K562 (cell line): ENCODE data around the gene RAE1. TPM values are rescaled to one million over a fixed set of nuclear protein-coding genes. Genes with fewer than 3 reads are reported as not detected.

Experiments used
- BCOR ChIP-seq: fragments of 450-650 bp; IDR thresholded peaks from 2 replicates; pipeline ENCODE4 v1.6.1; 2016
- CBX1 ChIP-seq: sonication (generic); IDR thresholded peaks from 2 replicates; pipeline ENCODE4 v1.6.1; 2016; ENCODE audit warnings: antibody characterized with exemption, low read depth, mild to moderate bottlenecking
- CTBP1 ChIP-seq: fragments of 450-650 bp; IDR thresholded peaks from 2 replicates; pipeline ENCODE4 v1.6.1; 2016; ENCODE audit warnings: borderline replicate concordance
- EWSR1 ChIP-seq: fragments of 450-650 bp; IDR thresholded peaks from 2 replicates; pipeline ENCODE4 v1.6.1; 2018; ENCODE audit warnings: borderline replicate concordance, mild to moderate bottlenecking, low read depth, moderate library complexity; ENCODE audit not compliant: partially characterized antibody
- FOXA1 ChIP-seq: fragments of 450-650 bp; IDR thresholded peaks from 2 replicates; pipeline ENCODE4 v1.6.1; 2016; ENCODE audit warnings: mild to moderate bottlenecking, borderline replicate concordance
- KLF1 ChIP-seq: fragments of 450-650 bp; IDR thresholded peaks from 2 replicates; pipeline ENCODE4 v1.6.1; 2016; ENCODE audit warnings: missing genetic modification characterization, missing compliant biosample characterization
- MED1 ChIP-seq: sonication (generic); formaldehyde crosslinking; IDR thresholded peaks from 2 replicates; pipeline ENCODE4 v1.8.1; 2023; ENCODE audit warnings: missing genetic modification reagents, borderline replicate concordance
- NFE2L1 ChIP-seq: fragments of 450-650 bp; IDR thresholded peaks from 2 replicates; pipeline ENCODE4 v1.6.1; 2016; ENCODE audit warnings: missing genetic modification characterization, low read depth, mild to moderate bottlenecking, missing compliant biosample characterization, moderate library complexity, borderline replicate concordance
- NR2C2 ChIP-seq, 2 experiments: fragments of 200-800 bp in 1 of 2; sonication (Bioruptor generic) in 1 of 2; sonication (generic) in 1 of 2; formaldehyde crosslinking in 1 of 2; IDR thresholded peaks; 2 replicates each; pipeline versions ENCODE4 v1.6.1 to v1.8.0; 2016 to 2022; ENCODE audit warnings: mild to moderate bottlenecking in 1 of 2, missing compliant biosample characterization in 1 of 2, missing genetic modification characterization in 1 of 2, missing genetic modification reagents in 1 of 2
- RBM17 ChIP-seq: fragments of 200-400 bp; formaldehyde crosslinking; IDR thresholded peaks from 2 replicates; pipeline ENCODE4 v1.6.1; 2017; ENCODE audit warnings: low read depth, mild to moderate bottlenecking, low read length, borderline replicate concordance
- RBM34 ChIP-seq: fragments of 200-400 bp; formaldehyde crosslinking; IDR thresholded peaks from 2 replicates; pipeline ENCODE4 v1.6.1; 2018; ENCODE audit warnings: low read length, borderline replicate concordance; ENCODE audit not compliant: insufficient read depth
- RBM39 ChIP-seq: fragments of 200-400 bp; formaldehyde crosslinking; optimal IDR thresholded peaks from 2 replicates; pipeline ENCODE3; 2018; ENCODE audit warnings: low read depth, low read length
- SIN3B ChIP-seq: fragments of 450-650 bp; IDR thresholded peaks from 2 replicates; pipeline ENCODE4 v1.6.1; 2017; ENCODE audit warnings: low read depth, mild to moderate bottlenecking, moderate library complexity
- TAL1 ChIP-seq: fragments of 450-650 bp; IDR thresholded peaks from 2 replicates; pipeline ENCODE4 v1.6.1; 2016; ENCODE audit warnings: mild to moderate bottlenecking
- TBL1XR1 ChIP-seq, 2 experiments: IDR thresholded peaks; 2 replicates each; pipeline ENCODE4 v1.6.1; 2012; ENCODE audit warnings: improper control_type of control experiment in 2 of 2, low read length in 2 of 2, mild to moderate bottlenecking in 1 of 2
- ZHX1 ChIP-seq: fragments of 150-350 bp; conservative IDR thresholded peaks from 2 replicates; pipeline ENCODE4 v1.6.1; 2014; ENCODE audit warnings: low read length
- ZNF23 ChIP-seq: fragments of 250-450 bp; sonication (Bioruptor Pico); IDR thresholded peaks from 2 replicates; pipeline ENCODE4 v1.4.0; 2020; ENCODE audit warnings: mild to moderate bottlenecking
- ZNF668 ChIP-seq: fragments of 250-450 bp; sonication (Bioruptor Pico); IDR thresholded peaks from 2 replicates; pipeline ENCODE4 v1.8.0; 2022; ENCODE audit warnings: mild to moderate bottlenecking, inconsistent platforms
- polyA plus RNA-seq, 8 experiments: library from polyadenylated mRNA; depleted of rRNA in 4 of 8; stranded (reverse) in 5 of 8; unstranded in 3 of 8; fragments of >200 nt; fragmentation: Nextera tagmentation in 2 of 8; fragmentation: Illumina TruSeq in 1 of 8; extraction: Ambion mirVana in 2 of 8; extraction: Trizol in 1 of 8; gene quantifications; 2 replicates each; pipeline versions ENCODE4 v1.2.1 to v1.2.3, GENCODE V29; 2011 to 2014; ENCODE audit warnings: inconsistent platforms in 1 of 8, missing spikeins in 1 of 8
- total RNA-seq, 7 experiments: library from RNA; depleted of rRNA in 6 of 7; stranded (reverse); fragments of >200 nt in 6 of 7; fragmentation: Illumina TruSeq in 2 of 7; extraction: Trizol in 2 of 7; gene quantifications; 2 replicates each; pipeline versions ENCODE4 v1.2.1 to v1.2.3, GENCODE V29; 2011 to 2021; ENCODE audit warnings: low replicate concordance in 1 of 7
- TF ChIP-seq, protein P1 (sequence below): fragments of 200-400 bp; formaldehyde crosslinking; IDR thresholded peaks from 2 replicates; pipeline ENCODE4 v1.6.1; 2017; ENCODE audit warnings: mild to moderate bottlenecking, low read depth, low read length, moderate library complexity
- TF ChIP-seq, protein P2 (sequence below): fragments of 450-650 bp; formaldehyde crosslinking; conservative IDR thresholded peaks from 2 replicates; pipeline ENCODE4 v1.4.0; 2022; ENCODE audit warnings: mild to moderate bottlenecking, missing genetic modification characterization
- TF ChIP-seq, protein P3 (sequence below): IDR thresholded peaks from 2 replicates; pipeline ENCODE4 v1.6.1; 2016; ENCODE audit warnings: missing genetic modification characterization, missing compliant biosample characterization

Gene RAE1
- total and polyA plus RNA-seq, 9 of the 15 experiments (the other 6 are each of a cell fraction or from before 2014, with no cell fraction given), result 33.7 to 248 (median 77.7) TPM

- TF ChIP-seq, protein P1, sequence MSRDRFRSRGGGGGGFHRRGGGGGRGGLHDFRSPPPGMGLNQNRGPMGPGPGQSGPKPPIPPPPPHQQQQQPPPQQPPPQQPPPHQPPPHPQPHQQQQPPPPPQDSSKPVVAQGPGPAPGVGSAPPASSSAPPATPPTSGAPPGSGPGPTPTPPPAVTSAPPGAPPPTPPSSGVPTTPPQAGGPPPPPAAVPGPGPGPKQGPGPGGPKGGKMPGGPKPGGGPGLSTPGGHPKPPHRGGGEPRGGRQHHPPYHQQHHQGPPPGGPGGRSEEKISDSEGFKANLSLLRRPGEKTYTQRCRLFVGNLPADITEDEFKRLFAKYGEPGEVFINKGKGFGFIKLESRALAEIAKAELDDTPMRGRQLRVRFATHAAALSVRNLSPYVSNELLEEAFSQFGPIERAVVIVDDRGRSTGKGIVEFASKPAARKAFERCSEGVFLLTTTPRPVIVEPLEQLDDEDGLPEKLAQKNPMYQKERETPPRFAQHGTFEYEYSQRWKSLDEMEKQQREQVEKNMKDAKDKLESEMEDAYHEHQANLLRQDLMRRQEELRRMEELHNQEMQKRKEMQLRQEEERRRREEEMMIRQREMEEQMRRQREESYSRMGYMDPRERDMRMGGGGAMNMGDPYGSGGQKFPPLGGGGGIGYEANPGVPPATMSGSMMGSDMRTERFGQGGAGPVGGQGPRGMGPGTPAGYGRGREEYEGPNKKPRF, result no peak
- TF ChIP-seq RBM17 (no peak), ZNF23 (no peak), ZHX1 (no peak), BCOR (peak; percentile 100), EWSR1 (no peak), TAL1 (peak; percentile 55), NR2C2 (CRISPR knock-in tag; IDR thresholded peaks at IDR 0.05) (no peak), NR2C2 (tag; IDR thresholded peaks at IDR 0.05) (no peak), ZNF668 (CRISPR knock-in tag) (no peak), TBL1XR1 (IDR thresholded peaks at IDR 0.05; ENCODE audit: low read length in 2 of 2) (no peak), CTBP1 (peak; percentile 73), FOXA1 (no peak), NFE2L1 (no peak), MED1 (CRISPR knock-in tag) (no peak), RBM39 (no peak), RBM34 (no peak), CBX1 (peak; percentile 98), SIN3B (no peak), KLF1 (tag) (no peak)
- TF ChIP-seq, protein P2, sequence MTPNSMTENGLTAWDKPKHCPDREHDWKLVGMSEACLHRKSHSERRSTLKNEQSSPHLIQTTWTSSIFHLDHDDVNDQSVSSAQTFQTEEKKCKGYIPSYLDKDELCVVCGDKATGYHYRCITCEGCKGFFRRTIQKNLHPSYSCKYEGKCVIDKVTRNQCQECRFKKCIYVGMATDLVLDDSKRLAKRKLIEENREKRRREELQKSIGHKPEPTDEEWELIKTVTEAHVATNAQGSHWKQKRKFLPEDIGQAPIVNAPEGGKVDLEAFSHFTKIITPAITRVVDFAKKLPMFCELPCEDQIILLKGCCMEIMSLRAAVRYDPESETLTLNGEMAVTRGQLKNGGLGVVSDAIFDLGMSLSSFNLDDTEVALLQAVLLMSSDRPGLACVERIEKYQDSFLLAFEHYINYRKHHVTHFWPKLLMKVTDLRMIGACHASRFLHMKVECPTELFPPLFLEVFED (CRISPR knock-in tag), result no peak
- TF ChIP-seq, protein P3, sequence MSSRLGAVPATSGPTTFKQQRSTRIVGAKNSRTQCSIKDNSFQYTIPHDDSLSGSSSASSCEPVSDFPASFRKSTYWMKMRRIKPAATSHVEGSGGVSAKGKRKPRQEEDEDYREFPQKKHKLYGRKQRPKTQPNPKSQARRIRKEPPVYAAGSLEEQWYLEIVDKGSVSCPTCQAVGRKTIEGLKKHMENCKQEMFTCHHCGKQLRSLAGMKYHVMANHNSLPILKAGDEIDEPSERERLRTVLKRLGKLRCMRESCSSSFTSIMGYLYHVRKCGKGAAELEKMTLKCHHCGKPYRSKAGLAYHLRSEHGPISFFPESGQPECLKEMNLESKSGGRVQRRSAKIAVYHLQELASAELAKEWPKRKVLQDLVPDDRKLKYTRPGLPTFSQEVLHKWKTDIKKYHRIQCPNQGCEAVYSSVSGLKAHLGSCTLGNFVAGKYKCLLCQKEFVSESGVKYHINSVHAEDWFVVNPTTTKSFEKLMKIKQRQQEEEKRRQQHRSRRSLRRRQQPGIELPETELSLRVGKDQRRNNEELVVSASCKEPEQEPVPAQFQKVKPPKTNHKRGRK, result no peak
Measured at GRCh38 chr20:57414867-57415592, 64.0 kb downstream of the RAE1 start (continued).
